Measurements from ENCODE around the gene MACROD2. TPM values are rescaled to one million over a fixed set of nuclear protein-coding genes. Genes with fewer than 3 reads are reported as not detected.

Gene MACROD2
- total and polyA plus RNA-seq, 9 donors, result 3.7 to 25.5 (median 7.8) TPM

GRCh38 chr20:15056246-15056645 is 1060.9 kb downstream of the MACROD2 start:
- intact Hi-C loops (cut with DNase I), result no loop called here
- H3K4me3 ChIP-seq, result no peak overlapping the region
- no peaks in the 10 kb centered on the region for H3K36me3 ChIP-seq
- no peaks in the 10 kb centered on the region for H3K9me3 ChIP-seq
- 45 to 67% (median 62%) methylated on average over 5 of the region's 5 CpGs for WGBS, 3 donors
- no peaks in the 10 kb centered on the region for H3K4me1 ChIP-seq (ENCODE audit: insufficient read depth)
- H3K27ac ChIP-seq, result no peak overlapping the region
- TF ChIP-seq EP300 (IDR thresholded peaks at IDR 0.05), result no peak
- TF ChIP-seq CTCF (IDR thresholded peaks at IDR 0.05), result no peak
- no peak for TF ChIP-seq POLR2A (IDR thresholded peaks at IDR 0.05)
- H3K27me3 ChIP-seq, result no peaks in the 10 kb centered on the region
- no peak for DNase-seq

DNA sequence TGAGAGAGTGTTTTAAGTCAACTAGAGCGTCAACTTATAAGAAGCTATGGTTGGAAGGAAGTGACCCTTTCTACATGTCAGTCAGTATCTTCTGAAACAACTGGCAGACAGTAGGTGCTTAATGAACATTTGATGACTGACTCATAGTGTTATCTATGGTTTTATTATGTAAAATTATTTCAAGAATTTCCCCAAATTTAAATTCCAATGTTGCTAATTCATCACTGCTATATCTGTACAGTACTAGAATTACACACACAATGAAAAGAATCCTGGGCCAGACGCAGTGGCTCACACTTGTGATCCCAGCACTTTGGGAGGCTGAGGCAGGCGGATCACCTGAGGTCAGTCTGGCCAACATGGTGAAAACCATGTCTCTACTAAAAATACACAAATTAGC is 1063.5 kb downstream of the MACROD2 start:
- TF ChIP-seq CTCF (IDR thresholded peaks at IDR 0.05), result no peak
- TF ChIP-seq POLR2A (IDR thresholded peaks at IDR 0.05), result no peak
- no peak for TF ChIP-seq EP300 (IDR thresholded peaks at IDR 0.05)
- WGBS, 3 donors, result 78 to 96% (median 94%) methylated on average over 3 of the region's 3 CpGs
- Histone ChIP-seq H3K9me3 (no peaks in the 10 kb centered on the region), H3K4me1 (ENCODE audit: insufficient read depth) (no peaks in the 10 kb centered on the region), H3K27me3 (no peaks in the 10 kb centered on the region), H3K4me3 (no peak overlapping the region), H3K27ac (no peak overlapping the region), H3K36me3 (no peaks in the 10 kb centered on the region)
- intact Hi-C loops (cut with DNase I), result no loop called here
- no peak for DNase-seq

DNA sequence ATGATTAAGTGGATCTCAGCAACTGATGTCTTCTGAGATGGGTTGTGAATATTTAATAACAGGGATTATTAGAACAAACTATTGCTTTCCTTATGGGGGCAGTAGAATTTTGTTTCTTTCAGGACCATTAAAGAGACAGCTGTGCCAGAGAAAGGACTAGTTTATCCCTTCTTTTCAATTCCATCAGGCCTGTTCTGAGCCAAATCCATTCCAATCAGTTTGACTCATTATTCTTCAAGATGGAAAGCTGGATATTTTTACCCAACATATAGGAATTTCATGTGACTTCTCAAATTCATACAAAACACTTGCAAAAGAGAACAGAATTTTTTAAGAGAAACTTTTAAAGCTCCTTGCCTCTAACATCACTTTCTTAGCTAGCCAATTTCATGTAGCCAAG is 1064.1 kb downstream of the MACROD2 start:
- Histone ChIP-seq H3K36me3 (no peaks in the 10 kb centered on the region), H3K27me3 (no peaks in the 10 kb centered on the region), H3K9me3 (no peaks in the 10 kb centered on the region), H3K4me3 (no peak overlapping the region), H3K27ac (no peak overlapping the region), H3K4me1 (ENCODE audit: insufficient read depth) (no peaks in the 10 kb centered on the region)
- TF ChIP-seq EP300 (IDR thresholded peaks at IDR 0.05) (no peak), CTCF (IDR thresholded peaks at IDR 0.05) (no peak), POLR2A (IDR thresholded peaks at IDR 0.05) (no peak)
- intact Hi-C loops (cut with DNase I), result no loop called here
- no peak for DNase-seq

DNA sequence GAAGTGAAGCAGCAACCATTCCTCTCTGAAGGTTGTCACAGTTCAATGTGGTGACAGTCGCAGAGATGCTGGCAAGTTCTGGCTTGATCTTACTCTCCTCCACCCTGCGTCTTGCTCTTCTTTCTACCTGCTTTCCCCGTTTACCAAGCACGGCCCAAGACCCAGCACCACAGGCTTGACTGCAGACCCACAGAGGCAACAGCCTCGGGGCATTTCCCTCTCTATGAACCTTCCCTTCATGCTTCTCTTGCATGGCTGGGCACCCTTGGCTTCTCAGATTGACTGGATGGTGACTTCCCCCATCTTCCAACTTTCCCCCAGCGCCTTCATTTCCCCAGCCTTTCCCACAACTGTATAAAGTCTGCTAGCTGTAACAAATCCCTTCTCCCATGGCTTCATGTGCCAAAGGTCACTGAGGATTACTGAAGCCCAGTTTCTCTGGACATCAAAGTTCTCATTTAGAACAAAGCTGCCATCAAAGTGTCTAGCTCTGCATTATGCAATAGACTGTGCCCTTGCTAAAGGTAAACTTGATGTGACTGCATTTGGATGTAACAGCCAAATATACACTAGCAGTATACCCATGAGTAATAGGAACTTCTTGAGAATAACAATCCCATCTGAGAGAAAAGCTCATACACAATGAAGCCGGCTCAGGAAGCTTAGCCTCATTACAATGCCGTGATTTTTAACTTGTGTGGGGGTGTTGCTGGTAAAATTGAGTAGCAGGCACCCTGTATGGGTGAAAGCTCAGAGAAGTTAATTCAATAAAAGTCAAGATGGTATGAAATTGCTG is 1065.1 kb downstream of the MACROD2 start:
- DNase-seq, result no peak
- Histone ChIP-seq H3K27me3 (no peaks in the 10 kb centered on the region), H3K36me3 (no peaks in the 10 kb centered on the region), H3K27ac (no peak overlapping the region), H3K9me3 (no peaks in the 10 kb centered on the region), H3K4me3 (no peak overlapping the region), H3K4me1 (ENCODE audit: insufficient read depth) (no peaks in the 10 kb centered on the region)
- intact Hi-C loops (cut with DNase I), result no loop called here
- no peak for TF ChIP-seq EP300 (IDR thresholded peaks at IDR 0.05)
- no peak for TF ChIP-seq CTCF (IDR thresholded peaks at IDR 0.05)
- no peak for TF ChIP-seq POLR2A (IDR thresholded peaks at IDR 0.05)
- 90 to 95% (median 95%) methylated on average over 8 of the region's 8 CpGs for WGBS, 3 donors

Data from ovary (tissue), 9 donors.